ENCODE measurements around the gene PNMT. TPM values are rescaled to one million over a fixed set of nuclear protein-coding genes. Genes with fewer than 3 reads are reported as not detected.

The PNMT gene
- polyA plus RNA-seq, 1 of the 3 experiments (the other 2 are of a cell fraction) = 0.07 TPM

- TF ChIP-seq, protein P1, sequence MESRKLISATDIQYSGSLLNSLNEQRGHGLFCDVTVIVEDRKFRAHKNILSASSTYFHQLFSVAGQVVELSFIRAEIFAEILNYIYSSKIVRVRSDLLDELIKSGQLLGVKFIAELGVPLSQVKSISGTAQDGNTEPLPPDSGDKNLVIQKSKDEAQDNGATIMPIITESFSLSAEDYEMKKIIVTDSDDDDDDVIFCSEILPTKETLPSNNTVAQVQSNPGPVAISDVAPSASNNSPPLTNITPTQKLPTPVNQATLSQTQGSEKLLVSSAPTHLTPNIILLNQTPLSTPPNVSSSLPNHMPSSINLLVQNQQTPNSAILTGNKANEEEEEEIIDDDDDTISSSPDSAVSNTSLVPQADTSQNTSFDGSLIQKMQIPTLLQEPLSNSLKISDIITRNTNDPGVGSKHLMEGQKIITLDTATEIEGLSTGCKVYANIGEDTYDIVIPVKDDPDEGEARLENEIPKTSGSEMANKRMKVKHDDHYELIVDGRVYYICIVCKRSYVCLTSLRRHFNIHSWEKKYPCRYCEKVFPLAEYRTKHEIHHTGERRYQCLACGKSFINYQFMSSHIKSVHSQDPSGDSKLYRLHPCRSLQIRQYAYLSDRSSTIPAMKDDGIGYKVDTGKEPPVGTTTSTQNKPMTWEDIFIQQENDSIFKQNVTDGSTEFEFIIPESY (IDR thresholded peaks at IDR 0.05; ENCODE audit: borderline replicate concordance, low read depth) = no peak
- no peak for TF ChIP-seq RCOR1 (IDR thresholded peaks at IDR 0.05; ENCODE audit: low read length)
- no peak for TF ChIP-seq CHD2 (IDR thresholded peaks at IDR 0.05; ENCODE audit: low read length, partially characterized antibody)
- no peak for TF ChIP-seq GATA2 (CRISPR knock-in tag; IDR thresholded peaks at IDR 0.05)
- TF ChIP-seq IRF3 (IDR thresholded peaks at IDR 0.05; ENCODE audit: low read depth, low read length) = no peak
- TF ChIP-seq YY1 (IDR thresholded peaks at IDR 0.05; ENCODE audit: low read depth) = no peak
- no peak for TF ChIP-seq RXRA (IDR thresholded peaks at IDR 0.05; ENCODE audit: borderline replicate concordance, low read depth)
- TF ChIP-seq, protein P2, sequence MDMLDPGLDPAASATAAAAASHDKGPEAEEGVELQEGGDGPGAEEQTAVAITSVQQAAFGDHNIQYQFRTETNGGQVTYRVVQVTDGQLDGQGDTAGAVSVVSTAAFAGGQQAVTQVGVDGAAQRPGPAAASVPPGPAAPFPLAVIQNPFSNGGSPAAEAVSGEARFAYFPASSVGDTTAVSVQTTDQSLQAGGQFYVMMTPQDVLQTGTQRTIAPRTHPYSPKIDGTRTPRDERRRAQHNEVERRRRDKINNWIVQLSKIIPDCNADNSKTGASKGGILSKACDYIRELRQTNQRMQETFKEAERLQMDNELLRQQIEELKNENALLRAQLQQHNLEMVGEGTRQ (IDR thresholded peaks at IDR 0.05; ENCODE audit: borderline replicate concordance, low read depth, low read length) = no peak
- TF ChIP-seq NFIC (IDR thresholded peaks at IDR 0.05; ENCODE audit: borderline replicate concordance) = no peak
- TF ChIP-seq MXI1 (IDR thresholded peaks at IDR 0.05; ENCODE audit: low read depth, low read length) = no peak
Observed at GRCh38 chr17:39632153-39632941, 35.9 kb upstream of the PNMT start (continued).

GRCh38 chr17:39633570-39634183 lies 34.6 kb upstream of the PNMT start:
- no peaks in the 10 kb centered on the region for H3F3A ChIP-seq (replicated peaks; ENCODE audit: insufficient read depth)
- H3K27me3 ChIP-seq (ENCODE audit: insufficient read depth) = peaks cover 19% of the 10 kb centered on the region
- peaks cover 17% of the 10 kb centered on the region for H3K79me2 ChIP-seq (ENCODE audit: insufficient read depth)
- H3K9me2 ChIP-seq = no peaks in the 10 kb centered on the region
- TF ChIP-seq MEF2A (IDR thresholded peaks at IDR 0.05; ENCODE audit: borderline replicate concordance, low read depth) (no peak), FOXJ3 (CRISPR knock-in tag; IDR thresholded peaks at IDR 0.05) (no peak), SIN3A (IDR thresholded peaks at IDR 0.05; ENCODE audit: borderline replicate concordance, low read depth, low read length) (no peak), POLR2AphosphoS5 (IDR thresholded peaks at IDR 0.05; ENCODE audit: low read depth, low read length) (no peak), TCF12 (IDR thresholded peaks at IDR 0.05) (no peak), CHD2 (IDR thresholded peaks at IDR 0.05; ENCODE audit: low read length, partially characterized antibody) (no peak), MXI1 (IDR thresholded peaks at IDR 0.05; ENCODE audit: low read depth, low read length) (no peak), NFIC (IDR thresholded peaks at IDR 0.05; ENCODE audit: borderline replicate concordance) (no peak), RFX5 (IDR thresholded peaks at IDR 0.05; ENCODE audit: low read length) (no peak), SMC3 (IDR thresholded peaks at IDR 0.05; ENCODE audit: low read depth, low read length) (no peak), RXRA (IDR thresholded peaks at IDR 0.05; ENCODE audit: borderline replicate concordance, low read depth) (no peak)
- TF ChIP-seq, protein P3, sequence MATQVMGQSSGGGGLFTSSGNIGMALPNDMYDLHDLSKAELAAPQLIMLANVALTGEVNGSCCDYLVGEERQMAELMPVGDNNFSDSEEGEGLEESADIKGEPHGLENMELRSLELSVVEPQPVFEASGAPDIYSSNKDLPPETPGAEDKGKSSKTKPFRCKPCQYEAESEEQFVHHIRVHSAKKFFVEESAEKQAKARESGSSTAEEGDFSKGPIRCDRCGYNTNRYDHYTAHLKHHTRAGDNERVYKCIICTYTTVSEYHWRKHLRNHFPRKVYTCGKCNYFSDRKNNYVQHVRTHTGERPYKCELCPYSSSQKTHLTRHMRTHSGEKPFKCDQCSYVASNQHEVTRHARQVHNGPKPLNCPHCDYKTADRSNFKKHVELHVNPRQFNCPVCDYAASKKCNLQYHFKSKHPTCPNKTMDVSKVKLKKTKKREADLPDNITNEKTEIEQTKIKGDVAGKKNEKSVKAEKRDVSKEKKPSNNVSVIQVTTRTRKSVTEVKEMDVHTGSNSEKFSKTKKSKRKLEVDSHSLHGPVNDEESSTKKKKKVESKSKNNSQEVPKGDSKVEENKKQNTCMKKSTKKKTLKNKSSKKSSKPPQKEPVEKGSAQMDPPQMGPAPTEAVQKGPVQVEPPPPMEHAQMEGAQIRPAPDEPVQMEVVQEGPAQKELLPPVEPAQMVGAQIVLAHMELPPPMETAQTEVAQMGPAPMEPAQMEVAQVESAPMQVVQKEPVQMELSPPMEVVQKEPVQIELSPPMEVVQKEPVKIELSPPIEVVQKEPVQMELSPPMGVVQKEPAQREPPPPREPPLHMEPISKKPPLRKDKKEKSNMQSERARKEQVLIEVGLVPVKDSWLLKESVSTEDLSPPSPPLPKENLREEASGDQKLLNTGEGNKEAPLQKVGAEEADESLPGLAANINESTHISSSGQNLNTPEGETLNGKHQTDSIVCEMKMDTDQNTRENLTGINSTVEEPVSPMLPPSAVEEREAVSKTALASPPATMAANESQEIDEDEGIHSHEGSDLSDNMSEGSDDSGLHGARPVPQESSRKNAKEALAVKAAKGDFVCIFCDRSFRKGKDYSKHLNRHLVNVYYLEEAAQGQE (IDR thresholded peaks at IDR 0.05; ENCODE audit: low read depth, low read length) = no peak
- TF ChIP-seq, protein P4, sequence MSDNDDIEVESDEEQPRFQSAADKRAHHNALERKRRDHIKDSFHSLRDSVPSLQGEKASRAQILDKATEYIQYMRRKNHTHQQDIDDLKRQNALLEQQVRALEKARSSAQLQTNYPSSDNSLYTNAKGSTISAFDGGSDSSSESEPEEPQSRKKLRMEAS (IDR thresholded peaks at IDR 0.05; ENCODE audit: low read depth) = no peak
- WGBS (ENCODE audit: low lambda C conversion rate) = 56% methylated on average over 8 of the region's 8 CpGs
- ChIA-PET POLR2A (no interaction called here), CTCF (interaction anchor here (0.7 to 17.4 kb wide), 17 partner anchors 11 to 119 kb away, joined by 3 to 332 read pairs (median 4); partner anchors contain the start of genes ERBB2 and PPP1R1B)
- no peak overlapping the region for H3K9ac ChIP-seq
- peaks cover 0 to 18% of the 10 kb centered on the region in 2 experiments; a peak in 2 of 4 replicates for H3K4me1 ChIP-seq (ENCODE audit: control insufficient read depth in 1 of 2, insufficient read depth in 2 of 2, low read depth in 1 of 2, low read length in 1 of 2)
- no peak overlapping the region for H3K27ac ChIP-seq (ENCODE audit: low read depth in 2 of 2, low read length in 1 of 2)
- H3K4me3 ChIP-seq (ENCODE audit: low read depth in 2 of 2, low read length in 1 of 2) = no peak overlapping the region
- no peaks in the 10 kb centered on the region for H3K9me3 ChIP-seq
- H3K36me3 ChIP-seq (replicated peaks in 1 of 2; ENCODE audit: control insufficient read depth in 1 of 2, insufficient read depth in 2 of 2, low read length in 1 of 2) = no peaks in the 10 kb centered on the region
- no peak overlapping the region for H3K4me2 ChIP-seq
- no peak overlapping the region for H2AFZ ChIP-seq (ENCODE audit: low read depth)
- no peaks in the 10 kb centered on the region for H4K20me1 ChIP-seq (ENCODE audit: insufficient read depth)
- DNase-seq = no peak
